NCI-H1436 treated with DMSO at 0.1 percent for 48 hours (cell line): ENCODE results near the gene ENO3.

Experiments
- DNase-seq: peaks from one replicate; lab custom pipeline; 2025; lab: John Stamatoyannopoulos, UW

ENO3 gene

DNA sequence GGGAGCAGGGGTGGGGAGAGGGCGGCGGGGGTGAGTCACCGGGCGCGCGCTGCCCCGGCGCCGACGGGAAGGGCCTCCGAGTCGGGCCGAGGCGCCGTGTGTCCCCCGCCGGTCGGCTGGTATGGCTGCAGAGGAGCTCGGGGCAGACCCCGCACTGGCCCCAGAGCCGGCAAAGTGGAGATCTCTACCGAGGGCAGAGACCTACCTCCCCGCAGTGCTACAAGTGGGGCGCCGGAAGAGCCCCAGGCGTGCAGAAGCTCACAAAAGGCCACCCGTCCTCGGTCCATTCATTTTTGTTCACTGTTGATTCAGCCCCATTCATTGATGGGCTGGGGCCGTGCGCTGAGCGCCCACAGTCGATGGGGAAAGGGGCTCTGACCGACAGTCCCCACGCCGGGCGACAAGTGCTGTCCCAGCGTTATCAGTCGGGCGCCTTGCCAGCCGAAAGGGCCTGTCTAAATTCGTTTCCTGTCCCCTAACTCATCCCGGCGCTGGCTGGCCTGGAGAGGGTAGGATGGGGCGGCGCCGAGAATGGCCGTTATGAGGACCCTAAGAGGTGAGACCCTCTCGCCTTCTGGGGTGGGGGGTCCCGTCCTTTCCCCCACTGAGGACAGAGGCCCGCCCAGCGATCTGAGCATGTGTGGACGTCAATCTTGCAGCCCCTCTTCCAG lies 709 bp upstream of the ENO3 start:
- no peak for DNase-seq

DNA sequence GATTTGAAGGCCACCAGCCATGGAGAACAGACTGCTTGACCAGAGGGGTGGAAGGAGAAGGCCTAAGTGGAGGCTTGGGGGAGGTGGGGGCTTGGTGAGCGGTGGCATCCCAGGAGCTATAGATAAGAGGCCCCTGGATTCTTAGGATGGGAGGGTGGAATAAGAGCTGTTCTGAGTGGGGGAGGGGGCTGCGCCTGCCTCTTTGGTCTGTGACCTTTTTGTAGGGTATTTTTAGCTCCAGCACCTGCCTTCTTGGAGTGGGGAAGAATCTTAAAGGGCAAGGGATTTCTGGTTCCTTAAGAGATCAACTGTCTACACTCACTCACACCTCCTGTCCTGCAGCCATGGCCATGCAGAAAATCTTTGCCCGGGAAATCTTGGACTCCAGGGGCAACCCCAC lies 567 bp downstream of the ENO3 start:
- no peak for DNase-seq

DNA sequence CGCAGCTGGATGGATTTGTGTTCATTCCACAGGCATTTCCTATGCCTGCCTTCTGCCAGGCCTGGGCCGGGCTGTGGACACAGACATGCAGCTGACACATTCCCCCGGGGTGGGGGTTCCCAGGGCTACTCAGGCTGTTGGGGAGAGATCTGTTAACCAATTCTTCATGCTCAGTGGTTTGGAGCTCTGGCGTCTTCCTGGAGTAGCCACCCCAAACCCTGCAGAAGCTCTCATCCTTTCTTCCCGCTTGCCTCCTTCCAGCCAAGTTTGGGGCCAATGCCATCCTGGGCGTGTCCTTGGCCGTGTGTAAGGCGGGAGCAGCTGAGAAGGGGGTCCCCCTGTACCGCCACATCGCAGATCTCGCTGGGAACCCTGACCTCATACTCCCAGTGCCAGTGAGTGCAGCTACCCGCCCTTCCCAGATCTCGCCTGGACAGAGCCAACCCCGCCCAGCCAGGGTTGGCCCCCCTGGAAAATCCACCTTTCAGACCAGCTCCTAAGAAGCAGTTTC lies 2.6 kb downstream of the ENO3 start:
- no peak for DNase-seq

DNA sequence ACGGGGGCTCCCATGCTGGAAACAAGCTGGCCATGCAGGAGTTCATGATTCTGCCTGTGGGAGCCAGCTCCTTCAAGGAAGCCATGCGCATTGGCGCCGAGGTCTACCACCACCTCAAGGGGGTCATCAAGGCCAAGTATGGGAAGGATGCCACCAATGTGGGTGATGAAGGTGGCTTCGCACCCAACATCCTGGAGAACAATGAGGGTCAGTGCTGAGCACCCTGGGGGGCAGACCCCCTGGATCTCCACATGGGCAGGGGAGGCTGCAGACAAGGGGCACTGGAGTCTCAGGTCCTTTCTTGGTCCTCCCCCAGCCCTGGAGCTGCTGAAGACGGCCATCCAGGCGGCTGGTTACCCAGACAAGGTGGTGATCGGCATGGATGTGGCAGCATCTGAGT lies 4.2 kb downstream of the ENO3 start:
- no peak for DNase-seq

DNA sequence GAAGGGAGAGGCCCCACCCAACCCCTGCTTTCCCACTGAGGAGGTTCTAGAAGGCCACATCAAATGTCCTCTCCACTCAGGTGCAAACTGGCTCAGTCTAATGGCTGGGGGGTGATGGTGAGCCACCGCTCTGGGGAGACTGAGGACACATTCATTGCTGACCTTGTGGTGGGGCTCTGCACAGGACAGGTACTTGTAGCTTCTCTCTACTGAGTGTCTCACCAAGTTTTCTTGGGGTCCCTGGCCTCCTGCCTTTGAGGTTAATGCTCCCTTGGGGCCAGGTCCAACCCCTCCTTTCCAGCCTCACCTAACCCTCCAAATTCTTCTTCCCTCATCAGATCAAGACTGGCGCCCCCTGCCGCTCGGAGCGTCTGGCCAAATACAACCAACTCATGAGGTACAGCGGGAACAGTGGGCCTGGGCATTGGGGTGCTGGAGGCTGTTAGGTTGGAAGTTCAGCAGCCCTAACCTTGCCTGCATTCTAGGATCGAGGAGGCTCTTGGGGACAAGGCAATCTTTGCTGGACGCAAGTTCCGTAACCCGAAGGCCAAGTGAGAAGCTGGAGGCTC lies 5.7 kb downstream of the ENO3 start:
- no peak for DNase-seq

DNA sequence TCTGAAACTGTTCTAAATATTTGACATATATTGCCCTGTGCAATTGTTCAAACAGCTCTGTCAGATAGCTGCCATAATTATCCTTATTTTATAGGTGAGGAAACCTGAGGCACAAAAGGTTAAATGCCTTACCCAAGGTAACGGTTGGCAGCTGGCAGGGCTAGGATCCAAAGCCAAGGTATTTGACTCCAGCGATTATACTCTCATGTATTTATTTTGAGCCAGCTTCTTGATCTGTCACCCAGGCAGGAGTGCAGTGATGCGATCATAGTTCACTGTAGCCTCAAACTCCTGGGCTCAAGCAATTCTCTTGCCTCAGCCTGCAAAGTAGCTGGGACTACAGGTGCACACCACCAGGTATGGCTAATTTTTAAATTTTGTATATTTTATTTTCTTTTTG lies 7.2 kb downstream of the ENO3 start:
- no peak for DNase-seq

DNA sequence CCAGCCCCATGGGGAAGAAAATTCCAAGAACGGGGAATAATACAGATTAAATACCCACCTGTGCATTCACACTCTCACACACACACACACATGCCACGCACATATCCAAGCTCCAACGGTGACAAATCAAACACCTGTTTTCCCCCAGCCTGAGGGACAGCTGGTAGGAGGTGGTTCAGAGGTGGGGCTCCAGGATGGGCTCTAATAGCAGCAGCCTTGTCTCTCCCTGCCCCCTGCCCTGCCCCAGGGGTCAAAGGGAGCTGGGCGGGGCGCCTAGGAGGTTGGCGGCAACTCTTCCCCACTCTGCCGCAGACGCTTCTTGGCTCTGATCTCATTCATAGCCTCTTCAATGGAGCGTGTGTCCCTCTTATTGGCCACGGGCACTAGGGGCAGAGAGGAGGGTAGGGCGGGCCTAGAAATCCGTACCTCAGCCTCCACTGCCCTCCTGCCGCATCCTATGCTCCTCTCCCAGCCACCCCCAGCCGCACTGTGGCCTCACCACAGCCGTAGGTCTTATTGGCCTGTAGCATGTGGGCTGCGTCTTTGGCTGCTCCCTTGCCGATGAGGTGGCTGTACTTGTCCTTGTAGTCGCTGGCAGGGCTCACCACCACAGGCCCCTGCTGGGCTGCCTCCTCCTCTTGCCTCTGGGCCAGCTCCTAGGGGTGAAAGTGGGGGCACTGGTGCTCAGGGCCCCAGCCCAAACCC lies 8.5 kb downstream of the ENO3 start:
- no peak for DNase-seq

DNA sequence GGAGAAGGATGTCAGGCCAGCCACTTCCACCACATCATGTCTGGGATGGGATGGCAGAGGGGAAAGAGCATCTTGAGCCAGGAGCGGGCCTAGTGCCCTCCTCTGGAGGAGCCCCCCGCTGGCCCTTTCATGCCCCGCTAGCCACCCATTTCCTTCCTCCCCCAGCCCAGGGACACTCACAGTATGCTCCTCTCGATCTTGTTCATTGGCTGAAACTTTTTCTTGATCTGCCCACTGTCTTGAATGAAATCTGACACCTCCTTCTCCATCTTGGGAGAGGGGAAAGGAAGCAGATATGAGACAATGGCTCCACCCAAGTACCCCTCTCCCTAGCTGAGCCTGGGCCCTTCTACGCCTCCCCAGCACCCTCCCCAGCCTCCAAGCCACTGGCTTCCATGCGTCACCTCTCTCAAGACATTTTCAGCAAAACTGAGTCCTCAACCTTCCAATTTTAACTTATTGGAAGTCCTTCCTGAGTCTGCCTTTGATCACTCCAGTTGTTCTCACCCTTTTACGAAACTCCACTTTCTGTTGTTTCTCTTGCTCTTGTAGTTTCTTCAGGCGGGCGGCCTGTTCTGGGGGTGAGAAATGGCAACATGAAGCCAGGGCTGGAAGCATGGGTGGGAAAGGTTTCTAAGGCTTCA lies 9.5 kb downstream of the ENO3 start:
- DNase-seq = no peak

DNA sequence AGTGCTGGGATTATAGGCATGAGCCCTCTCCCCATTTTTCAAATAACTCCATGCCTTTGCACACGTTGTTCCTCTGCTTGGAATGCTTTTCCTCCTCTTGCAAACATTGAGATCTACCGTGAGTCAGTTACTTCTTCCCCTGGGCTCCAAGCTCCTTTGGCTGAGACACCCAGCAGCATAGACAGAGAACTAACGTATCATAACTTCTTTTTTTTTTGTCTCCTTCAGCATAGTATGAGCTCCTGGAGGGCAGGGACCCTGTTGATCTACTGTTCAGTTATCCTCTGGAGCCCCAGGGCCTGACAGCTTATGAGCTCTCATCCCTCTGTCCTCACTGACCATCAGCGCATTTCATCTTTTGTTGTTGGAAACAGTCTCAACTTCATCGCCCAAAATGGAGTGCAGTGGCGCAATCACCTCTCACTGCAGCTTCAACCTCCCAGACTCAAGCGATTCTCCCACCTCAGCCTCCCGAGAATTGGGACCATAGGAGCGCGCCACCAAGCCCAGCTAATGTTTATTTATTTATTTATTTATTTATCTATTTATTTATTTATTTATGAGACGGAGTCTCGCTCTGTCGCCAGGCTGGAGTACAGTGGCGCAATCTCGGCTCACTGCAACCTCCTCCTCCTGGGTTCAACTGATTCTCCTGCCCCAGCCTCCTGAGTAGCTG lies 14.5 kb downstream of the ENO3 start:
- DNase-seq = no peak

DNA sequence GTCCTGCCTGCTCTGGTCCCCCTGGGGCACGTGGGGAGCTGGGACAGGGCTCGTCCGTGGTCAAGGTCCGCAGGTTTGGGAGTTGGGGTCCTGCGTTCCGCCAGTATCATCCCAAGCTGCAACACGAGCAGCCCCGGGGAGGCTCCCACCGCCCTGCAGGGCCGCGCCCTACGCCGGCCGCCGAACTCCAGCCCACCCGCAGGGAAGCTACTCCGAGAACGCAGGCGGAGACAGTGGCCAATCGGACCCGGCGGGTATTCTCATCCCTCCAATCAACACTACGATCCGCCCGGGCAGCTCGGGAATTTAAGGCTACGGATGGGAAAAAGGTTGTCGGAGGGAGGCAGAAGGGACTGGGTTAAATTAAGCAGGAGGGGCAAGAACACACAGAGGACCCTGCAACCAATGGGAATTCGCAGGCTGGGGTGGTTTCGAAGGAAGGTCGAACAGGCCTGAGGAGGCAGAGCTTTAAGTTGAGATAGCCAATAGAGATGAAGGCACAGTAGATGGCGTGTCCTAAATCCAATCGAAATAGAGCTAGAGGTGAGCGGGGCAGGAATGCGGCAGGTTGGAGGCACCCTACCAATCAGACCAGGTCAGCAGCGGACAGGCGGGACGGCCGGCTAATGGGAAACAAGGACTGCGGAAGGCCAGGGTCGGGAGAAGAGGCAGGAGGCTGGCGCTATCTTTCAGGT lies 16.1 kb downstream of the ENO3 start:
- peak; percentile 99 for DNase-seq

DNA sequence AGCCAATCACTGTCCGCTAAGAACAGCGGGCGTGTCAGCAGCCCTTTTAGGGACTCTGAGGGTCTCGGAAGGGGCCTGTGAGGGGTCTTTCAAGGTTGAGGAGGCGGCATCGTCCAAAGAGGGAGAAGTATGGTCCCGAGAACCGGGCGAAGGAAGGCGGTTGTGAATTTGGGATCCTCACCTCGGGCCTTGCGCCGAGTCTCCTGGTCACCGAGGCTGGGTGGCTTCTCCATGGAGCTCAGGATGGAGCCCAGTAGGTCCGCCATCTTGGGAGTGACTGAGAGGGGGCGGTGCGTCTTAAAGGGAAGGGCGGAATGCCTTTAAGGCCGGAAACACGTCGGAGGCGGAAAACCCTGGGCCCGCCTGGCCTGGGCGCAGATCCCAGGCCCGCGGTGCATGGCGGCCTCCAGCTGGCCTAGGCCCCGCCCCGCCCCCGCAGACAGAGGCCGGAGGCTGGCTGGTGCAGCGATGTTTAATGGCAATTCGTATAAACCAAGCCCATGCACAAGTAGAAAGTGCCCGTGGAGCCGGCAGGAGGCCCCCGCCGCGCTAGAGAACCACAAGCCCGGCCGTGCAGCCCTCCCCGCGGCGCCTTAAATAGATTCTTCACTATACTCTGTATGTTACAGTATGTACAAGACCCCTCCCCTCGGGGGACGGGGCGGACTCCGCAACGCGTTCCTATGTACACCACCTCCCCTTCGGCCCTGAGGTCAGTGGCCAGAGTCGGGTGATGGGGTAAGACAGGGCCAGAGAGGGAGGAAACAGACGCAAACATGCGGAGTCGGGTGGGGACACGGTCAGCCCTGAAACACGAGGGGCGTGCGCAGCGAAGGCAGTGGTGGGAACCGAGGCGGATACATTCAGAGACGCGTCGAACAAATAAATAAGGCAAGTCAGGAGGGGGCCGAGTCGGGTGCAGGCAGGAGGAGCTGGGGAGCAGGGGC lies 16.9 kb downstream of the ENO3 start, which contains the start of gene SPAG7:
Gene SPAG7, minus strand, starts transcription at position 279 of the 947 bp plus-strand sequence. Its CDS starts 13 bp downstream, at position 266.
- peak; percentile 77 for DNase-seq

DNA sequence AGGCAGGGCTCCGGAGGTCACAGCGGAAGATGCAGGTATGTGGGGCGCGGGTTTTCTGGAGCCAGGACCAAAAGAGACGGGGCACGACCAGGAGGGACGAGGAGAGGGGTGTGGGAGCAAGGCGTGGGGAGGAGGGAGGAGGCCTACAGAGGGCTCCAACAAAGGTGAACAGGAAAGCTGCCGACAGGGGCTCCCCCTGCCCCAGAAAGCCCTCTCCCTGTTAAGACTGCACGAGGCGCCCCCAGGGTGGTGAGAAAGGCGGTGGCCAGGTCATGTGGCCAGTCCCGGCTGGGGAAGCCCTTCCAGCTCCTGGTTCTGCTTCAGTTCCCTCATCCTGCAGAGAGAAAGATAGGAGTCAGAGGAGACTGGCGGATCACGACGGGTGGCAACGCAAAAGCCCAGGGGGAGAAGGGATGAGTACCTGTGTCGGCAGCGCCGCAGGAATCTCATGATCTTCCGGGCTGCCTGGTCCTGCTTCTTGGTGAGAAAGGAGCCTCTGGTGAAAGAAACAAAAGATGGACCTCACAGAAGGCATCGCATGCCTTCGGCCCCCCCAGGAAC lies 17.6 kb downstream of the ENO3 start:
- DNase-seq = no peak

DNA sequence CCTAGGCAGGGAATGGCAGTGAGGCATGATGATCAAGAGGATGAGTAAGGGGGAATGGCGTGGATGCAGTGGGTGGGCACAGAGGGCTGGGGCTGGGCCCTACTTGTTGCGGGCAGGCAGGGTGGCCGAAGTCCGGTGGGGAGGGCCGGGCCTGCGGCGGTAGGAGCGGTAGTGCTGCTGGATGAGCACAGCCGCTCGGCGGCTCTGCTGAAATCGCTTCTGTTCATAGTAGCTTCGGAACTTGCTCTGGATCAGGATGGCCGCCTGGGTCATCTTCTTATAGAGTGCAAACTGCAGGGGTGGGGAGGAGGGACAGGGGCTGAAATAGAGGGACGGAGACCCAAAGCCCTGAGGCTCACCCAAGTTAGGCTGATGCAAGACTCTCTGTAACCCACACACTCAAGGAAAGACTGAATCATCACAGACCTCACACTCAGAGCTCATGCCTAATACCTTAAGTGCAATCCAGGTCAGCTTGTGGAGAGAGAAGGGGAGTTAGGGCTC lies 18.2 kb downstream of the ENO3 start:
- no peak for DNase-seq

DNA sequence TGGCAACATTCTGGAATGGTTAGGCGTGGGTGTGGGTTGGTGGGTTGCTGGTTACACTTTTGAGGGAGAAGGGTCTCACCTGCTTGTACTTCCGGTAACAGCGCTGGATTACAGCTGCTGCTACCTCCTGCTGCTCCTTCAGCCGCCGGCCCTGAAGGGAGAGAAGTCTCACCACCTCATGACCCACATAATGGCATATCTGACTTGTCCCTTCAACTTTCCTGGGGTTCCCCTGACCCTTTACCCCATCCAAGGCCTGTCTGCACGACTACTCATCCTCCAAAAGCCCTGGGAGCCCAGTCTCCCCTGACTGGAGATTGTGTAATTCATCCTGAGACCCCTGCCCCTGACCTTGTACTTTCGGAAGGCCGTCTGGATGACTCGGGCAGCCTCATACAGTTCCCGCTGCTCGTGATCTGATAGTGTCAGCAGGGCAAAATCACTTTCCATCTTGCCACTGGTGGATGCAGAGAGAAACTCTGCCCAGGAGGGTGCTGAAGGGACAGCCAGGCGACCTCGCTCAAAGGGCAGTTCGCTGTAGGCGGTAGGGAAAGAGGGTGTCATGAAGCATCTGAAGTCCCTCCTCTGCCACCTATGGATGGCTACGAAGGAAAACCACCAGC lies 18.7 kb downstream of the ENO3 start:
- no peak for DNase-seq

DNA sequence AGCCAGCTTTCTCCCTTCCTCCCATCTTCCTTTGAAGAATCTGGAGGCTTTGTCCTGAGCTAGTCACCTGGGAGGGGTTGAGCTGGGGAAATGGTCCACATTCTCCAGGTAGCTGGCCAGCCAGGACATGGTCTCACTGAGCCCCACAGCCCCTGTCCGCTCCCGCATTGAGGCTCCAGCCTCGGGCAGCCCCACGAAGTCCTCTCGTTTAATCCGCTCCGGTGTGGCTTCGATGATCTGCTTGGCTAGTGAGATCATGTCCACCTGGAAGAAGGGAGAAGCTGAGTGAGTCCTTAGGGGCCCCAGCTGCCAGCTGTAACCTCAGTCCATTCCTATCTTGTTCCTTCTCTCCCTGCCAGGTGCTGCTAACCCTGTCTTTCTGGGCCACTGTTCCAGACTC lies 19.4 kb downstream of the ENO3 start:
- no peak for DNase-seq

DNA sequence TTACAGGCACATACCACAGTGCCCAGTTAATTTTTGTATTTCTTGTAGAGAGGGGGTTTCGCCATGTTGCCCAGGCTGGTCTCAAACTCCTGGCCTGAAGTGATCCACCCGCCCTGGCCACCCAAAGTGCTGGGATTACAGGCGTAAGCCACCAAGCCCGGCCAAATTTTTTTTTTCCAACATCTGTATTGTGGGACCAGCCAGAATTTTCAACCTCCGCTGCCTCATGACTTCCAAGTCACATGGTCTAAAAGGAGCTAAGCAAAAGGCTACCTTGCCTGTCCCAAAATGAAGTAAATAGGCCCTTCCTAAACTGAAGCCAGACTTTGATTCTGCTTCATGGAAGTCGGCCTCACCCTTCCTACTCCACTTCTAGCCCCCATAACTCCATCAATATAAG lies 20.9 kb downstream of the ENO3 start:
- DNase-seq = no peak

DNA sequence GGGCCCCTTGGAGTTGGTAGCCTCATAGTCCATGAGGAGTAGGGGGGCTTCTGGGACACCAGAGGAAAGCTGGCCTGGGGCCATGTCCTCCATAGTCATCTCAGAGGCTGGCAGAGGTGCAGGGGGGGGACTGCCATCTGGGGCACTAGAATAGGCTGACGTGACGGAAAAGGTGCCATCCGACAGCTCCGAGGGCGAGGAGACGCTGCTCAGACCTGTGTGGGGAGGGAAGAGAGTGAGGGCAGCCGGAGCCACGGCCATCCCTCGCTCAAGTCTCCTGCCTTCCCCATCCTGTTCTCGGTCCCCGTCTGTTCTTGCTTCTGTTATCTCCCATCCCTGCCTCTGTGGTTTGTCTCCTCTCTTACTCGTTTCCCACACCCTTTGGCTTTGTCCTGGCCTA lies 21.4 kb downstream of the ENO3 start:
- no peak for DNase-seq

DNA sequence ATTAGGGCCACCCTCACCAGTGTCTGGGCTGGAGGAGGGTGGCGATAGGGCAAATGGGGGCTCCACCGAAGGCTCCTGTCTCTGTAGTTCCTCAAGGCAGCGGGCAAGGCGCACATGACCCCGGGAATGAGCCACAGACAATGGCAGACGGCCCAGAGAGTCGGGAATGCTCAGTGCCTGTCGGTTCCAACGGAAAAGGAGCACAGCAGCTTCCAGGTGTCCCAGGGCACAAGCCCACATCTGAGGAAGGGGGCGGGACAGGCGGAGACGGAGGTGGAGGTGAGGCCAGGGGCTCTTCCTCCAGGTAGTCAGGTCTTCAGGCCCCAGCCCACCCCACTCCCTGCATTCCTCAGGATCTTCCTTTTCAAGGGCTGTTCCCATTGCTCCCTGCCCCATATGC lies 21.8 kb downstream of the ENO3 start:
- no peak for DNase-seq
